Trophoblast cell (in vitro differentiated cells and primary cell): ENCODE measurements around the gene RBM14.
"Not testable (repeated sequence)": the region's sequence is repeated elsewhere in the genome, so short reads cannot be mapped to it uniquely, and the experiment has no call there.

Experiments used
- DNase-seq, 2 donors: peaks; one replicate each; pipeline ENCODE4 v3.0.0-alpha.2; 2016
- H2AFZ ChIP-seq: 2 replicates; pipeline ENCODE4 v1.6.1; 2013; ENCODE audit warnings: low read length, moderate library complexity, mild to moderate bottlenecking; ENCODE audit not compliant: insufficient read depth, poor library complexity
- H2AK5ac ChIP-seq: 2 replicates; pipeline ENCODE4 v1.6.1; 2013; ENCODE audit warnings: mild to moderate bottlenecking, low read length
- H2BK120ac ChIP-seq: 2 replicates; pipeline ENCODE4 v1.6.1; 2013; ENCODE audit warnings: low read length, mild to moderate bottlenecking, moderate library complexity; ENCODE audit not compliant: insufficient read depth, poor library complexity
- H2BK12ac ChIP-seq: 2 replicates; pipeline ENCODE4 v1.6.1; 2013; ENCODE audit warnings: mild to moderate bottlenecking, low read length, moderate library complexity
- H2BK5ac ChIP-seq: 2 replicates; pipeline ENCODE4 v1.6.1; 2013; ENCODE audit warnings: low read length, low read depth, moderate library complexity, mild to moderate bottlenecking; ENCODE audit not compliant: poor library complexity
- H3K14ac ChIP-seq: 2 replicates; pipeline ENCODE4 v1.6.1; 2013; ENCODE audit warnings: mild to moderate bottlenecking, low read length
- H3K18ac ChIP-seq: 2 replicates; pipeline ENCODE4 v1.6.1; 2013; ENCODE audit warnings: mild to moderate bottlenecking, low read length
- H3K23ac ChIP-seq: 2 replicates; pipeline ENCODE4 v1.6.1; 2013; ENCODE audit warnings: low read length
- H3K27ac ChIP-seq: 2 replicates; pipeline ENCODE4 v1.5.1; 2013; ENCODE audit warnings: low read depth, mild to moderate bottlenecking, inconsistent platforms, low read length, moderate library complexity
- H3K27me3 ChIP-seq: 2 replicates; pipeline ENCODE4 v1.6.1; 2013; ENCODE audit warnings: inconsistent platforms, mild to moderate bottlenecking, low read length, moderate library complexity; ENCODE audit not compliant: insufficient read depth
- H3K36me3 ChIP-seq, 2 experiments: 1 replicate in 1 of 2; 2 replicates in 1 of 2; pipeline ENCODE4 v1.6.1; 2013; ENCODE audit warnings: low read length in 2 of 2, mild to moderate bottlenecking in 2 of 2, moderate library complexity in 1 of 2; ENCODE audit not compliant: insufficient read depth in 2 of 2, control insufficient read depth in 1 of 2
- H3K4ac ChIP-seq: 2 replicates; pipeline ENCODE4 v1.6.1; 2013; ENCODE audit warnings: low read depth, mild to moderate bottlenecking, low read length, moderate library complexity
- H3K4me1 ChIP-seq, 2 experiments: 1 replicate in 1 of 2; 2 replicates in 1 of 2; pipeline ENCODE4 v1.6.1; 2013; ENCODE audit warnings: low read length in 2 of 2, mild to moderate bottlenecking in 2 of 2, moderate library complexity in 1 of 2; ENCODE audit not compliant: insufficient read depth in 2 of 2, control insufficient read depth in 1 of 2
- H3K4me2 ChIP-seq: 2 replicates; pipeline ENCODE4 v1.6.1; 2013; ENCODE audit warnings: inconsistent platforms, mild to moderate bottlenecking, low read length, moderate library complexity
- H3K4me3 ChIP-seq: 2 replicates; pipeline ENCODE4 v1.5.1; 2013; ENCODE audit warnings: mild to moderate bottlenecking, low read depth, low read length, inconsistent platforms
- H3K79me1 ChIP-seq: one replicate; pipeline ENCODE4 v1.6.1; 2013; ENCODE audit warnings: low read length
- H3K79me2 ChIP-seq: 2 replicates; pipeline ENCODE4 v1.6.1; 2013; ENCODE audit warnings: low read length, mild to moderate bottlenecking; ENCODE audit not compliant: control insufficient read depth, insufficient read depth, poor library complexity
- H3K9ac ChIP-seq: 2 replicates; pipeline ENCODE4 v1.6.1; 2013; ENCODE audit warnings: mild to moderate bottlenecking, low read length
- H3K9me3 ChIP-seq: 2 replicates; pipeline ENCODE4 v1.6.1; 2013; ENCODE audit warnings: low read depth, mild to moderate bottlenecking, control low read depth, inconsistent platforms, low read length; ENCODE audit not compliant: insufficient read depth
- H4K12ac ChIP-seq: 2 replicates; pipeline ENCODE4 v1.6.1; 2013; ENCODE audit warnings: low read depth, mild to moderate bottlenecking, low read length, moderate library complexity
- H4K8ac ChIP-seq: 2 replicates; pipeline ENCODE4 v1.6.1; 2013; ENCODE audit warnings: low read depth, mild to moderate bottlenecking, low read length, moderate library complexity
- H4K91ac ChIP-seq: one replicate; pipeline ENCODE4 v1.6.1; 2013; ENCODE audit warnings: low read depth, mild to moderate bottlenecking, low read length, moderate library complexity
- WGBS: extraction: QIAGEN DNeasy Blood & Tissue Kit; methylation state at CpG from one replicate; pipeline ENCODE4 v1.1.7; 2013; ENCODE audit warnings: missing lambda C conversion rate; ENCODE audit not compliant: insufficient read length, insufficient coverage; ENCODE audit errors: extremely low coverage; 5-methylcytosine and 5-hydroxymethylcytosine counted together

The RBM14 gene

DNA sequence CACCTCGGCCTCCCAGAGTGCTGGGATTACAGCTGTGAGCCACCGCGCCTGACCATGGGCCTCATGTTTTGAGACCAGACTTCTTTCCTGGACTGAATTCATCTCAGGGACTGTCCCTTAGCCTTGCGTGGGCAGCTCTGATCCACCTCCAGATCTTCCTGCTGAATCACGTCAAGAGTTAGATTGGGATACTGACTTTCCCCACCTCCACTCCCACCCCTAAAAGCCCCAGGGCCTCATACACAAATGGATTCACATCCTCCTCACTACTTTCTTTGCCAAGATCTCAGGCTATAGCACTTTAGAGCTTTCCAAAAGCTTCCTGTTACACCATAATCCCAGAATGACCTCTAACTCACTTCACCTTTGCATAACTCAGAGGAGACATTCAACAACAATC lies 35.6 kb upstream of the RBM14 start:
- Histone ChIP-seq H3K79me1 (no peaks in the 10 kb centered on the region), H3K9me3 (peaks cover 2% of the 10 kb centered on the region), H3K18ac (no peak overlapping the region), H2AFZ (no peak overlapping the region), H3K79me2 (no peaks in the 10 kb centered on the region), H4K91ac (no peak overlapping the region), H3K23ac (no peak overlapping the region), H3K4me3 (no peak overlapping the region), H3K36me3 (no peaks in the 10 kb centered on the region), H3K4me2 (no peak overlapping the region), H3K27me3 (no peaks in the 10 kb centered on the region), H2BK120ac (no peak overlapping the region), H3K4me1 (no peaks in the 10 kb centered on the region), H3K4ac (no peak overlapping the region), H3K14ac (no peak overlapping the region), H4K8ac (no peak overlapping the region), H2AK5ac (no peak overlapping the region), H2BK5ac (no peak overlapping the region), H3K27ac (no peak overlapping the region), H2BK12ac (no peak overlapping the region), H4K12ac (no peak overlapping the region), H3K9ac (no peak overlapping the region)
- WGBS = no CpG with 5 or more reads among the region's 5 CpGs
- no peak for DNase-seq

GRCh38 chr11:66581261-66581660 lies 35.2 kb upstream of the RBM14 start:
- H4K12ac ChIP-seq = no peak overlapping the region
- H2BK120ac ChIP-seq = no peak overlapping the region
- no peak overlapping the region for H4K91ac ChIP-seq
- H4K8ac ChIP-seq = no peak overlapping the region
- no CpG with 5 or more reads among the region's 3 CpGs for WGBS
- no peaks in the 10 kb centered on the region for H3K4me1 ChIP-seq
- no peaks in the 10 kb centered on the region for H3K36me3 ChIP-seq
- no peak overlapping the region for H3K9ac ChIP-seq
- H3K79me2 ChIP-seq = no peaks in the 10 kb centered on the region
- H3K27me3 ChIP-seq = no peaks in the 10 kb centered on the region
- H3K4me2 ChIP-seq = no peak overlapping the region
- no peak overlapping the region for H3K18ac ChIP-seq
- no peak overlapping the region for H2AFZ ChIP-seq
- H2BK5ac ChIP-seq = no peak overlapping the region
- H3K79me1 ChIP-seq = no peaks in the 10 kb centered on the region
- DNase-seq = no peak
- no peak overlapping the region for H2AK5ac ChIP-seq
- no peak overlapping the region for H3K14ac ChIP-seq
- H2BK12ac ChIP-seq = no peak overlapping the region
- no peak overlapping the region for H3K4me3 ChIP-seq
- H3K23ac ChIP-seq = no peak overlapping the region
- no peak overlapping the region for H3K4ac ChIP-seq
- H3K9me3 ChIP-seq = peaks cover 2% of the 10 kb centered on the region
- no peak overlapping the region for H3K27ac ChIP-seq

DNA sequence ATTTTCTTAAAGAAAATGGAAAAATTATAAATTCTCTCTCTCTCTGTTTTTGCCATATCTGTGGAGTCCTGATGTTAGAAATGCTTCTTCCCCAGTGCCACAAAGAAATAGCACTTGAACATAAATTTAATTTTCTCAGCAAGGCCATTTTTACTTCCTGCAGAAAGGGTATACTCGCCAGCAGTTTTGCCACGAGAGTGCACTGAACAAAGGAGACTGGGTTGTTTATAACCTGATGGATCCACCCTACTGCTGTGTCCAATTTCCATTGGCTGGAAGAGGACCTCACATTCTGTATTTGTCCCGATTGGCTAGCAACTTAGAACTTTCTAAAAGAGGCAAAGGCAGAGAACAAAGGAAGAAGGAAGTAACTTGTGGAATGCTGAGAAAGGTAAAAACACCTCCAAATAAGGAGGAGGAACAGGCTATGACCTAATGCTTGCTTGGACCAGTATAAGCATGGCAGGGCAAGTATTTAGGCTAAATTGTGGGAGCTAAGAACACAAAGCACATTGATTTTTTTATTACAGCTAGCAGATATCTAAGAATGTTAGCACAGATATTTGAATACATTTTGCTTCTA lies 33.8 kb upstream of the RBM14 start:
- H4K8ac ChIP-seq, H3K23ac ChIP-seq, H2BK120ac ChIP-seq, H3K27ac ChIP-seq, H4K12ac ChIP-seq, H3K4me1 ChIP-seq, H4K91ac ChIP-seq, H3K4ac ChIP-seq, H3K79me2 ChIP-seq, H3K9ac ChIP-seq, H3K79me1 ChIP-seq, H3K18ac ChIP-seq, H2AFZ ChIP-seq, DNase-seq, H3K4me3 ChIP-seq, H3K14ac ChIP-seq, H3K36me3 ChIP-seq, H3K27me3 ChIP-seq, H2BK5ac ChIP-seq, H2AK5ac ChIP-seq, H3K4me2 ChIP-seq, H2BK12ac ChIP-seq, H3K9me3 ChIP-seq: not testable (repeated sequence)
- WGBS = no CpG with 5 or more reads among the region's 3 CpGs

- WGBS = no CpG with 5 or more reads among the region's 1 CpG
- not testable (repeated sequence) for H3K23ac ChIP-seq, H3K4me2 ChIP-seq
These were observed 31.0 kb upstream of the RBM14 start for GRCh38 chr11:66585447-66585846.

More at GRCh38 chr11:66585447-66585846, 31.0 kb upstream of the RBM14 start:
- H4K91ac ChIP-seq, H3K79me2 ChIP-seq, H4K8ac ChIP-seq, H2BK12ac ChIP-seq, H3K9me3 ChIP-seq, H3K4me1 ChIP-seq, H3K79me1 ChIP-seq, H3K14ac ChIP-seq, H2AFZ ChIP-seq, H3K27me3 ChIP-seq, H2BK5ac ChIP-seq, H2AK5ac ChIP-seq, H3K4me3 ChIP-seq, H2BK120ac ChIP-seq, H3K27ac ChIP-seq, H3K9ac ChIP-seq, H3K18ac ChIP-seq, H3K4ac ChIP-seq, DNase-seq, H4K12ac ChIP-seq, H3K36me3 ChIP-seq: not testable (repeated sequence)
